SK-N-MC (cell line): Measurements from ENCODE around the gene PLEK.

Experiments used
- DNase-seq: peaks from one replicate; pipeline ENCODE4 v3.0.0-alpha.2; 2011; ENCODE audit warnings: low read depth, low spot score
- H3K27ac ChIP-seq: fragments of 200-600 bp; sonication (generic); 2 replicates; pipeline ENCODE4 v1.5.1; 2016; ENCODE audit warnings: mixed run types
- H3K36me3 ChIP-seq: fragments of 200-600 bp; sonication (generic); 2 replicates; pipeline ENCODE4 v1.6.1; 2017; ENCODE audit warnings: antibody characterized with exemption, low read length, mixed read lengths; ENCODE audit not compliant: insufficient read depth
- H3K4me3 ChIP-seq: fragments of 200-600 bp; sonication (generic); 2 replicates; pipeline ENCODE4 v1.5.1; 2016
- H3K9ac ChIP-seq: fragments of 200-600 bp; sonication (generic); 2 replicates; pipeline ENCODE4 v1.8.0; 2017; ENCODE audit warnings: mixed run types, mixed read lengths; ENCODE audit not compliant: insufficient read length
- H3K9me3 ChIP-seq: fragments of 200-600 bp; sonication (generic); 2 replicates; pipeline ENCODE4 v1.6.1; 2017; ENCODE audit warnings: low read depth, mild to moderate bottlenecking, antibody characterized with exemption, low read length, moderate library complexity, mixed read lengths
- EZH2 ChIP-seq: fragments of 200-600 bp; sonication (generic); IDR thresholded peaks from one replicate; pipeline ENCODE4 v1.6.1; 2017; ENCODE audit warnings: antibody characterized with exemption
- FOXP2 ChIP-seq: optimal IDR thresholded peaks from 2 replicates; pipeline ENCODE3; 2011; ENCODE audit warnings: mild to moderate bottlenecking, moderate library complexity; ENCODE audit not compliant: insufficient read depth; ENCODE audit errors: extremely low read length, control extremely low read depth
- POLR2AphosphoS5 ChIP-seq: IDR thresholded peaks from 2 replicates; pipeline ENCODE4 v1.6.1; 2012; ENCODE audit warnings: mild to moderate bottlenecking, low read depth, low read length, borderline replicate concordance

The PLEK gene

GRCh38 chr2:68328901-68329300 lies 36.2 kb upstream of the PLEK start:
- no peak for DNase-seq
- Histone ChIP-seq H3K9me3 (no peaks in the 10 kb centered on the region), H3K9ac (no peak overlapping the region), H3K27ac (no peak overlapping the region), H3K4me3 (no peak overlapping the region), H3K36me3 (no peaks in the 10 kb centered on the region)
- no peak for TF ChIP-seq FOXP2
- no peak for TF ChIP-seq EZH2
- TF ChIP-seq POLR2AphosphoS5 = no peak

- no peaks in the 10 kb centered on the region for H3K9me3 ChIP-seq
- H3K27ac ChIP-seq = no peak overlapping the region
- TF ChIP-seq FOXP2 = no peak
- TF ChIP-seq EZH2 = no peak
- no peak for TF ChIP-seq POLR2AphosphoS5
- H3K4me3 ChIP-seq = no peak overlapping the region
- no peaks in the 10 kb centered on the region for H3K36me3 ChIP-seq
- DNase-seq = no peak
- H3K9ac ChIP-seq = no peak overlapping the region
These were observed 34.4 kb upstream of the PLEK start for GRCh38 chr2:68330691-68331090.

GRCh38 chr2:68333009-68333408 lies 32.1 kb upstream of the PLEK start:
- no peak for DNase-seq
- H3K27ac ChIP-seq = no peak overlapping the region
- no peak for TF ChIP-seq FOXP2
- H3K36me3 ChIP-seq = no peaks in the 10 kb centered on the region
- H3K9me3 ChIP-seq = no peaks in the 10 kb centered on the region
- no peak overlapping the region for H3K4me3 ChIP-seq
- H3K9ac ChIP-seq = no peak overlapping the region

- Histone ChIP-seq H3K36me3 (no peaks in the 10 kb centered on the region), H3K9ac (no peak overlapping the region), H3K27ac (no peak overlapping the region), H3K9me3 (no peaks in the 10 kb centered on the region), H3K4me3 (no peak overlapping the region)
- TF ChIP-seq EZH2 (no peak), FOXP2 (no peak), POLR2AphosphoS5 (no peak)
- DNase-seq = no peak
These were observed 31.2 kb upstream of the PLEK start for GRCh38 chr2:68333931-68334330.

GRCh38 chr2:68336192-68336591 lies 28.9 kb upstream of the PLEK start:
- Histone ChIP-seq H3K9me3 (no peaks in the 10 kb centered on the region), H3K9ac (no peak overlapping the region), H3K36me3 (no peaks in the 10 kb centered on the region), H3K4me3 (no peak overlapping the region), H3K27ac (no peak overlapping the region)
- DNase-seq = no peak
- TF ChIP-seq POLR2AphosphoS5 (no peak), EZH2 (no peak), FOXP2 (no peak)

GRCh38 chr2:68340226-68341061 lies 24.6 kb upstream of the PLEK start:
- H3K9me3 ChIP-seq = no peaks in the 10 kb centered on the region
- H3K36me3 ChIP-seq = no peaks in the 10 kb centered on the region
- H3K27ac ChIP-seq = no peak overlapping the region
- DNase-seq = no peak
- no peak overlapping the region for H3K9ac ChIP-seq
- H3K4me3 ChIP-seq = no peak overlapping the region
- TF ChIP-seq POLR2AphosphoS5 = no peak
- TF ChIP-seq EZH2 = no peak
- TF ChIP-seq FOXP2 = no peak

- H3K27ac ChIP-seq = no peak overlapping the region
- DNase-seq = no peak
- H3K4me3 ChIP-seq = no peak overlapping the region
- H3K9me3 ChIP-seq = no peaks in the 10 kb centered on the region
- H3K36me3 ChIP-seq = no peaks in the 10 kb centered on the region
- TF ChIP-seq POLR2AphosphoS5 (no peak), FOXP2 (no peak), EZH2 (no peak)
- H3K9ac ChIP-seq = no peak overlapping the region
These were observed 24.1 kb upstream of the PLEK start for GRCh38 chr2:68341062-68341329.

GRCh38 chr2:68341583-68341982 lies 23.5 kb upstream of the PLEK start:
- H3K9ac ChIP-seq = no peak overlapping the region
- no peak overlapping the region for H3K27ac ChIP-seq
- no peak overlapping the region for H3K4me3 ChIP-seq
- H3K36me3 ChIP-seq = no peaks in the 10 kb centered on the region
- no peaks in the 10 kb centered on the region for H3K9me3 ChIP-seq
- DNase-seq = no peak
- TF ChIP-seq POLR2AphosphoS5 (no peak), EZH2 (no peak), FOXP2 (no peak)

- Histone ChIP-seq H3K9me3 (no peaks in the 10 kb centered on the region), H3K36me3 (no peaks in the 10 kb centered on the region), H3K9ac (no peak overlapping the region), H3K27ac (no peak overlapping the region), H3K4me3 (no peak overlapping the region)
- TF ChIP-seq POLR2AphosphoS5 (no peak), EZH2 (no peak), FOXP2 (no peak)
- DNase-seq = no peak
These were observed 22.6 kb upstream of the PLEK start for GRCh38 chr2:68342470-68342869.
